NCI-H524 treated with DMSO at 0.1 percent for 48 hours (cell line): Measurements from ENCODE around the gene CSF3R.
A peak's percentile ranks its signal among the peaks of the same experiment; 100 is the strongest.
"Not testable (repeated sequence)": the region's sequence is repeated elsewhere in the genome, so short reads cannot be mapped to it uniquely, and the experiment has no call there.

Experiments
- DNase-seq: peaks from one replicate; lab custom pipeline; 2025; lab: John Stamatoyannopoulos, UW

The CSF3R gene

DNA sequence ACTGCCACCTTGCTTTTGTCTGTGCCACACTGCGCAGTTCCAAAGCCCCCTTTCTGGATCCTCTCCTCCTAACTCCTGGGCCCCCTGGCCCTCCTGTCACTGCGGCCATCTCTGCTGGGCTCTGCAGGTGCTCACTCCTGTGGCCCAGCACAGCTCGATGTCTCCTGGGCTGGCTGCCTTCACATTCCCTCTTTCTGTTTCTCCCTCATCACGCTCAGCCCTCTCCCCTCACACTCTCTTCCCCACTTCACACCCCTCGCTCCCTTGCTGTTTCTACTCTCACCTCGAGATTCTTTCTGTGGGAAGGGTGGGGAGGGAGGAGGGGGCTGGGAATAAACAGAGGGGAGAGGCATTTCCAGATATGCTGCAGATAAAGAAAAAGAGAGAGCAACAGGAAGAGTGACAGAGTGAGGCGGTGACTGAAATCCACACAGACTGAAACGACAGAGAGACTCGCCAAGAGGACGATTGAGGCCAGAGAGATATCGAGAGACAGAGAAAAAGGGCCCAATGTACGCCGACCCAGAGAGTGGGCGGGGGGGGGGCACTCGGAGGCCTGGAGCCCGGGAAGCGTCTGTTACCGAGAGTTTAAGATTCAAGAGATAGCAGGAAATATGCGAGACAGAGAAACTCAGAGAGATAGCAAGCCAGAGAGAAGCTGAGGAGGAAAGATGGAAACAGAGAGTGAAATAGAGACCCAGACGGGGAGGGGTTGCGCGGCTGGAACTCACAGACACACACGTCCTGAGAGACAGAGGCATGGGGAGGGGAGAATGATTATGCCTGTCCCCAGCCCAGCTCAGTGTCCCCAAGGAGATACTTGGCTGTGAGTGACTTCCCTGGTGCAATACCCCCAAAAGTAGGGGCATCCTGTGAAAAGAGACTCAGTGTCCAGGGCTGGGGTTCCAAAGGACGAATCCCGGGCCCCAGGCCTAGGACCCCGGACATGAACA lies 666 bp downstream of the CSF3R start:
- no peak for DNase-seq

- DNase-seq = no peak
These were observed 1.6 kb downstream of the CSF3R start for GRCh38 chr1:36481091-36481490.

GRCh38 chr1:36480161-36480560 lies 2.6 kb downstream of the CSF3R start:
- no peak for DNase-seq

DNA sequence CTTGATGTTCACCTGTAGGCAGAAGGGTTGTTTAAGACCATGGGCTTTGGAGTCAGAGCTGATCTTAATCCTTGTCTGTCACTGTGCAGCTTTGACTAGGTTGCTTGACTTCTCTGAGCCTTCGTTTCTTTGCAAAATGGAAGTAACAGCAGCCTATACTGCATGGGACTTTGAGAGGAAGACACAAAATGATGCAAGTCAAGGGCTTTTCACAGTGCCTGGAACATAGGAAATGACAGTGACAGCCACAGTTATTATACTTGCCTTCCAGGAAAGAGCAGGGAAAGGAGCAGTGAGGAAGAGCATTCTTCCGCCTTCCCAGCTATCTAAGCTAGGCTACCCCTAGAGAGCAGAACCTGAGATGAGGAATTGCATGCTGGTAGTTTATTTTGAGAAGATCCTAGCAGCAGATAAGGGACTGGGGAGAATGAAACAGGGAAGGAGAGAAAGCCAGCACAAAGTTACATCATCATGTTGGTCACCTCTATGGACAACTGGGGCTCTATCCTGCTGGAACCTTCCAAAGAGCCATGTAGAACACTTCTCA lies 3.1 kb downstream of the CSF3R start:
- DNase-seq = no peak

- not testable (repeated sequence) for DNase-seq
These were observed 5.1 kb downstream of the CSF3R start for GRCh38 chr1:36477615-36478014.

DNA sequence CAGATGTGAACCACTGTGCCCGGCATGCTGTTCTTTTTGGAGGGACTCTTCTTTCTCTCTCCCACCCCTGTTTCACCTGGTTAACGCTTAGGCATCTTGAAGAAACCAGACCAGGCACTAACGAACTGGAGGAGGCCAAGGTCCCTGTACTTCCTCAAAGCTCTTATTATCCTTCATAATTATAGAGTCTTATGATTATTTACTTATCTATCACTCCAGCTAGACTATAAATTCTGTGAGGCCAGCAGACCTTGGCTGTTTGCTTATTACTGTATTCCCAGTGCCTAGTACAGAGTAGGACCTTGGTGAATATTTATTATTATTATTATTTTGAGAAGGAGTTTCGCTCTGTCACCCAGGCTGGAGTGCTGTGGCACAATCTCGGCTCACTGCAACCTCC lies 5.8 kb downstream of the CSF3R start:
- no peak for DNase-seq

DNA sequence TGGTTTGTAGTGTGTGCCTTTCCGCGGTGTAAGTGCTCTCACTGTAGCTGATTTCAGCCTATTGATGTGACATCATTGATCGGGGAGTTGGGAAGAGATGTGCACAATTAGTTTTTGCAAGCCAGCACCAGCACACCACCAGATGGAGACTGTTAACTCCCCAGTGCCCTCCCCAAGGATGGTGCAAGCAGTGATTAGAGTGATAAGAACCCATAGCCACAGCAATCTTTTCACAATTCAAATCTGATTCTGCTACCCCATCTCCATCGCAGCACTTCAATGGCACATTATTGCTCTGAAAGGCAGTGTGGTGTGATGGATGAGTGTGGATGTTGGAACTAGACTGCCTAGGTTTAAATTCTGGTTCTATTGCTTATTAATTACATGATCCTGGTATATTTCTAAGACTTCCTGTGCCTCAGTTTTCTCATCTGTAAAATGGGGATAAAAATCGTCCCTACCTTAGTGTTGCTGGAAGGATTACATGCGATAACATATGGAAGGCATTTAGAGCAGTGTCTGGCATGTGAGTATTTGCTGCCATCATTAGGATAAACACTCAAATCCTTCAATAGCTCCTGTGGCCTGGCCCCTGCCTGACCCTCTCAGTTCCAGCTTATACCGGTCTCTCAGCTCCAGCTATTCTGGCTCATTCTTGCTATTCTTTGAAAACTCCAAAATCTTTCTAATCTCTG lies 6.7 kb downstream of the CSF3R start:
- DNase-seq = no peak

DNA sequence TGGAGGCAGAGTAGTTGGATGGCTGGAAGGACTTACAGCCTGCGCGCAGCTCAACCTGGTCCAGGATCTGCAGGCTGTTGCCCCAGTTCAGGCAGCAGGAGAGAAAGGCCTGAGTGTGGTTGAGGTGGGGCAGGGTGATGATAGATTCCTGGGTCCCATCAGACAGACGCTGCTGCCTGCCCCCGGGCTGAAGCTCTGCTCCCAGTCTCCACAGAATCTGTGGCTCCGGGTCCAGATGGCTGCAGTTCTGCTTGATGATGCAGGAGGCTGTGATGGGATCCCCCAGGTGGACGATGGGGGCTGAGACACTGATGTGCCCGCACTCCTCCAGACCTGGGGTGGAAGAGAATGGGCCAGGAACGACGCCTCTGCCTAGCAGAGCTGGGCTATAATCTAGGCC lies 7.4 kb downstream of the CSF3R start:
- no peak for DNase-seq

DNA sequence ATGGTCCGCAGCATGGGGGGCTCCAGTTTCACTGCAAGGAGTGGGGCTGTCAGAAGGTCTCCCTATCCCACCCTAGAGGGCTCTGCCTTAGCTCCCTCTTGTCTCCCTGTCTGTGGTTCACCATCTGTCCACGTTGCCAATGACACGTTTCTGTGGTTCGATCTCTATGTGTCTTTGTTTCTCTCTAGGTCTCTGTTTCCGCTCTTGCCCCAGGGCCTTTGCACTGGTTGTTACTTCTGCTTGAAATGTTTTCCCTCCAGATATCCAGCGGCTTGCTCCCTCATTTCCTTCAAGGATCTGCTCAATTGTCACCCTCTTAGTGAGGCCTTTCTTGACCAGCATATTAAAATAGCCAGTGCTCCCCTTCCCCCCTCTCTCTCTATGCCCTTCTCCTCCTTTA lies 10.1 kb downstream of the CSF3R start:
- no peak for DNase-seq

GRCh38 chr1:36471830-36472641 lies 10.7 kb downstream of the CSF3R start:
- DNase-seq = no peak

DNA sequence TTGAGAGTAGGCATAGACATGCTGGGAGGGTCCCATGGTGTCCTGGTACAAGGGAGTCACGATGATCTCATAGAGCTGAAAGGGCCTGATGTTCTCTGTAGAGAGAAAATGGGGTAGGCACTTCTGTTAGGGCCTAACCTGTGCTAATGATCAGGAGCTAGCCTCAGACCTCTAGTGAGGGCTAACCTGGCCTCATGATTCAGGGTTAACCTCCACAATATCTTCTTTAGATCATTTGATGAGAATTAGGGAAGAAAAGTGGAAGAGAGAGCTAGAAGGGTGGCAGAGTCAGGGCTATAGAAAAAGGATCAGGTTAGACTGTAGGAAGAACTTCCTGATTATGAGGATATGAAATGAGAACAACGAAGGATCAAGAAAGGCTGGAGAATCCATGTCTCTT lies 13.6 kb downstream of the CSF3R start:
- DNase-seq = no peak

- DNase-seq = no peak
These were observed 14.8 kb downstream of the CSF3R start for GRCh38 chr1:36467700-36468455.

GRCh38 chr1:36467027-36467410 lies 15.7 kb downstream of the CSF3R start:
- no peak for DNase-seq

- no peak for DNase-seq
These were observed 16.2 kb downstream of the CSF3R start for GRCh38 chr1:36466370-36467026.

GRCh38 chr1:36465731-36466369 lies 16.9 kb downstream of the CSF3R start:
- no peak for DNase-seq

- DNase-seq = no peak
These were observed 17.9 kb downstream of the CSF3R start for GRCh38 chr1:36464605-36465393.

- DNase-seq = peak; percentile 58
These were observed 18.7 kb downstream of the CSF3R start, which contains the start of gene MRPS15 for GRCh38 chr1:36463803-36464604. Gene MRPS15, minus strand, starts transcription at chr1:36464384. Its CDS starts 109 bp downstream, at chr1:36464275.

GRCh38 chr1:36463463-36463802 lies 19.3 kb downstream of the CSF3R start:
- no peak for DNase-seq

GRCh38 chr1:36458910-36459309 lies 23.8 kb downstream of the CSF3R start:
- DNase-seq = no peak
